IMR-90 (cell line): ENCODE data around the gene RNF217. TPM values are rescaled to one million over a fixed set of nuclear protein-coding genes. Genes with fewer than 3 reads are reported as not detected.

Source experiments
- ATAC-seq: fragments of 200-7000 bp; cut with Tn5 transposase; 2 replicates; pipeline ENCODE4 v1.9.1; 2020; ENCODE audit warnings: low read depth, mild to moderate bottlenecking, moderate library complexity
- BruUV-seq: library from RNA; stranded (reverse); fragments of 400-500 nt; replicated peaks from 2 replicates; lab custom pipeline; 2021; lab: Mats Ljungman, UMichigan
- CTCF ChIA-PET: fragments of 300-600 bp; formaldehyde crosslinking; extraction: SDS; loops from one replicate; lab custom pipeline; 2021; ENCODE audit warnings: antibody characterized with exemption; lab: Yijun Ruan, JAX
- POLR2A ChIA-PET: fragments of 300-600 bp; sonication (Branson Sonifier 250); formaldehyde crosslinking; loops from one replicate; lab custom pipeline; 2022; ENCODE audit warnings: antibody characterized with exemption; ENCODE audit not compliant: unreplicated experiment; lab: Charles Lee
- DNase-seq: peaks from one replicate; pipeline ENCODE4 v3.0.0; 2013
- H2AFZ ChIP-seq: replicated peaks from 2 replicates; pipeline ENCODE3; 2013; ENCODE audit warnings: low read length, mild to moderate bottlenecking; ENCODE audit not compliant: poor library complexity
- H2AK5ac ChIP-seq: 2 replicates; pipeline ENCODE4 v1.6.1; 2013; ENCODE audit warnings: low read depth, low read length, inconsistent platforms
- H2AK9ac ChIP-seq: replicated peaks from 2 replicates; pipeline ENCODE3; 2013; ENCODE audit warnings: mild to moderate bottlenecking, low read depth, low read length, moderate library complexity; ENCODE audit not compliant: poor library complexity
- H2BK120ac ChIP-seq: 2 replicates; pipeline ENCODE4 v1.6.1; 2013; ENCODE audit warnings: low read depth, low read length, inconsistent platforms
- H2BK15ac ChIP-seq: 3 replicates; pipeline ENCODE4 v1.6.1; 2013; ENCODE audit warnings: low read depth, low read length, inconsistent platforms
- H2BK20ac ChIP-seq: 2 replicates; pipeline ENCODE4 v1.6.1; 2013; ENCODE audit warnings: low read depth, mild to moderate bottlenecking, inconsistent platforms, low read length, moderate library complexity
- H2BK5ac ChIP-seq: 2 replicates; pipeline ENCODE4 v1.6.1; 2013; ENCODE audit warnings: mild to moderate bottlenecking, low read depth, low read length, inconsistent platforms; ENCODE audit not compliant: poor library complexity, severe bottlenecking
- H3K14ac ChIP-seq: replicated peaks from 2 replicates; pipeline ENCODE4 v1.6.1; 2013; ENCODE audit warnings: low read depth, low read length, inconsistent platforms
- H3K18ac ChIP-seq: 2 replicates; pipeline ENCODE4 v1.6.1; 2013; ENCODE audit warnings: low read depth, low read length, control low read depth
- H3K23ac ChIP-seq: 2 replicates; pipeline ENCODE4 v1.6.1; 2013; ENCODE audit warnings: low read depth, low read length, inconsistent platforms
- H3K27ac ChIP-seq: 2 replicates; pipeline ENCODE4 v1.5.1; 2013; ENCODE audit warnings: mild to moderate bottlenecking, control low read depth, low read length; ENCODE audit not compliant: insufficient read depth
- H3K27me3 ChIP-seq: 2 replicates; pipeline ENCODE4 v1.6.1; 2013; ENCODE audit warnings: low read length; ENCODE audit not compliant: control insufficient read depth, insufficient read depth
- H3K36me3 ChIP-seq: 2 replicates; pipeline ENCODE4 v1.6.1; 2013; ENCODE audit warnings: low read length, mixed read lengths; ENCODE audit not compliant: control insufficient read depth, insufficient read depth
- H3K4ac ChIP-seq: 2 replicates; pipeline ENCODE4 v1.6.1; 2013; ENCODE audit warnings: low read depth, low read length, inconsistent platforms
- H3K4me1 ChIP-seq: 2 replicates; pipeline ENCODE4 v1.6.1; 2013; ENCODE audit warnings: low read length, mixed read lengths; ENCODE audit not compliant: control insufficient read depth, insufficient read depth
- H3K4me2 ChIP-seq: 2 replicates; pipeline ENCODE4 v1.6.1; 2013; ENCODE audit warnings: low read depth, mild to moderate bottlenecking, control low read depth, low read length, moderate library complexity
- H3K4me3 ChIP-seq: 2 replicates; pipeline ENCODE4 v1.5.1; 2013; ENCODE audit warnings: low read depth, mild to moderate bottlenecking, control low read depth, low read length, moderate library complexity; ENCODE audit not compliant: insufficient read depth
- H3K56ac ChIP-seq: 2 replicates; pipeline ENCODE4 v1.6.1; 2013; ENCODE audit warnings: low read length, inconsistent platforms; ENCODE audit not compliant: insufficient read depth; ENCODE audit errors: extremely low read depth
- H3K79me1 ChIP-seq, 2 experiments: 2 replicates each; pipeline ENCODE4 v1.6.1; 2013; ENCODE audit warnings: low read length in 2 of 2, inconsistent platforms in 1 of 2, low read depth in 1 of 2
- H3K9ac ChIP-seq: 2 replicates; pipeline ENCODE4 v1.6.1; 2013; ENCODE audit warnings: low read depth, low read length, control low read depth
- H3K9me1 ChIP-seq: 2 replicates; pipeline ENCODE4 v1.6.1; 2013; ENCODE audit warnings: low read length, inconsistent platforms; ENCODE audit not compliant: insufficient read depth
- H3K9me3 ChIP-seq: 2 replicates; pipeline ENCODE4 v1.6.1; 2013; ENCODE audit warnings: low read length; ENCODE audit not compliant: control insufficient read depth, insufficient read depth
- H4K20me1 ChIP-seq: 2 replicates; pipeline ENCODE4 v1.6.1; 2013; ENCODE audit warnings: low read length, inconsistent platforms; ENCODE audit not compliant: insufficient read depth
- H4K5ac ChIP-seq: 2 replicates; pipeline ENCODE4 v1.6.1; 2013; ENCODE audit warnings: mild to moderate bottlenecking, low read depth, low read length, control low read depth
- H4K8ac ChIP-seq, 2 experiments: 2 replicates each; pipeline ENCODE4 v1.6.1; 2013; ENCODE audit warnings: low read depth in 2 of 2, low read length in 2 of 2, control low read depth in 1 of 2, inconsistent platforms in 1 of 2
- H4K91ac ChIP-seq: 2 replicates; pipeline ENCODE4 v1.6.1; 2013; ENCODE audit warnings: low read depth, low read length, inconsistent platforms; ENCODE audit not compliant: insufficient read depth
- BHLHE40 ChIP-seq: fragments of 150-350 bp; IDR thresholded peaks from 2 replicates; pipeline ENCODE4 v1.6.1; 2016; ENCODE audit warnings: mild to moderate bottlenecking, low read depth, low read length
- CEBPB ChIP-seq: IDR thresholded peaks from 2 replicates; pipeline ENCODE4 v1.6.1; 2012; ENCODE audit warnings: low read depth, low read length, improper control_type of control experiment
- CHD1 ChIP-seq: IDR thresholded peaks from 2 replicates; pipeline ENCODE4 v1.6.1; 2012; ENCODE audit warnings: low read depth, low read length, improper control_type of control experiment
- FOS ChIP-seq: fragments of 150-350 bp; IDR thresholded peaks from 2 replicates; pipeline ENCODE4 v1.6.1; 2016; ENCODE audit warnings: low read depth, low read length
- MAFK ChIP-seq: IDR thresholded peaks from 2 replicates; pipeline ENCODE4 v1.6.1; 2012; ENCODE audit warnings: low read depth, low read length, improper control_type of control experiment
- NFE2L2 ChIP-seq: fragments of 150-350 bp; IDR thresholded peaks from 2 replicates; pipeline ENCODE4 v1.6.1; 2016; ENCODE audit warnings: low read depth, mild to moderate bottlenecking, low read length
- SMC3 ChIP-seq: fragments of 150-350 bp; IDR thresholded peaks from 2 replicates; pipeline ENCODE4 v1.6.1; 2016; ENCODE audit warnings: low read depth, mild to moderate bottlenecking, antibody characterized with exemption, low read length, moderate library complexity
- WGBS, 2 experiments: methylation state at CpG; one replicate each; pipeline versions ENCODE4 v1.1.5 to v1.1.7; 2013; ENCODE audit warnings: missing lambda C conversion rate in 2 of 2; ENCODE audit not compliant: insufficient read length in 1 of 2; ENCODE audit errors: extremely low coverage in 2 of 2; 5-methylcytosine and 5-hydroxymethylcytosine counted together
- dilution Hi-C: fragments of 300-500 bp; cut with HindIII; formaldehyde crosslinking; loops from one replicate; pipeline ENCODE4 v1.14.3; 2018; ENCODE audit warnings: low sequenced_read_pairs; ENCODE audit not compliant: unreplicated experiment
- in situ Hi-C: fragments of 300-500 bp; cut with MboI; formaldehyde crosslinking; loops from 3 replicates; pipeline ENCODE4 v1.14.3; 2019; ENCODE audit warnings: low sequenced_read_pairs, inconsistent platforms, mixed read lengths
- intact Hi-C: fragments of 100-400 bp; cut with micrococcal nuclease; formaldehyde crosslinking; loops from 2 replicates; pipeline ENCODE4 v1.10.0; 2022
- polyA plus RNA-seq, 3 experiments: library from polyadenylated mRNA; depleted of rRNA; stranded (reverse); fragments of >200 nt; gene quantifications; 2 replicates each; pipeline ENCODE4 v1.2.3, GENCODE V29; 2012; ENCODE audit warnings: low replicate concordance in 1 of 3
- total RNA-seq: library from RNA; depleted of rRNA; stranded (reverse); fragments of >200 nt; gene quantifications from 2 replicates; pipeline ENCODE4 v1.2.3, GENCODE V29; 2012
- TF ChIP-seq, protein P1 (sequence below): conservative IDR thresholded peaks from 2 replicates; pipeline ENCODE4 v1.5.1; 2012; ENCODE audit warnings: mild to moderate bottlenecking, low read depth, low read length, improper control_type of control experiment

Gene RNF217
- total and polyA plus RNA-seq, 2 of the 4 experiments (the other 2 are of a cell fraction): 11.7 to 20.4 TPM

DNA sequence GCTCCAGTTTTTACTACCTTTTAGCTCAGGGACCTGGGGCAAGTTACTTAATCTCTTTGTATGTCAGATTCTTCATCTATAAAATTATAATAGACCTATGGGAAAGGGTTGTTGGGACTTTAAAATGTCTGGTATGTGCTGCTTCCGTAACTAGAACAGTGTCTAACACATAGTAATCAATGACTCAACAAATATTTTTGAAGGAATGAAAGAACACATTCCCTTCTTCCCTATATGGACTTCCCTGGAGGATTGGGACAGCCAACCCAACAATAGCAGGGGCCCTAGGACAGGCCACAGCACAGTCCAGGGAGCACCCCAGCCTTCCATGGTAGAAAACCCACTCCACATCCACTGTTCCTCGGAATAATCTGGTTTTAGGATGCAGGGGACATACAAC lies 140.7 kb downstream of the RNF217 start:
- TF ChIP-seq CHD1 (no peak), CEBPB (peak; percentile 60; the same call in 1 of the 2 replicates), SMC3 (no peak), NFE2L2 (peak; percentile 92), FOS (peak; percentile 77), BHLHE40 (0 out of 2 replicates have a peak, but pooled peaks have one; percentile 8), MAFK (peak; percentile 50; the same call in 1 of the 2 replicates)
- TF ChIP-seq, protein P1, sequence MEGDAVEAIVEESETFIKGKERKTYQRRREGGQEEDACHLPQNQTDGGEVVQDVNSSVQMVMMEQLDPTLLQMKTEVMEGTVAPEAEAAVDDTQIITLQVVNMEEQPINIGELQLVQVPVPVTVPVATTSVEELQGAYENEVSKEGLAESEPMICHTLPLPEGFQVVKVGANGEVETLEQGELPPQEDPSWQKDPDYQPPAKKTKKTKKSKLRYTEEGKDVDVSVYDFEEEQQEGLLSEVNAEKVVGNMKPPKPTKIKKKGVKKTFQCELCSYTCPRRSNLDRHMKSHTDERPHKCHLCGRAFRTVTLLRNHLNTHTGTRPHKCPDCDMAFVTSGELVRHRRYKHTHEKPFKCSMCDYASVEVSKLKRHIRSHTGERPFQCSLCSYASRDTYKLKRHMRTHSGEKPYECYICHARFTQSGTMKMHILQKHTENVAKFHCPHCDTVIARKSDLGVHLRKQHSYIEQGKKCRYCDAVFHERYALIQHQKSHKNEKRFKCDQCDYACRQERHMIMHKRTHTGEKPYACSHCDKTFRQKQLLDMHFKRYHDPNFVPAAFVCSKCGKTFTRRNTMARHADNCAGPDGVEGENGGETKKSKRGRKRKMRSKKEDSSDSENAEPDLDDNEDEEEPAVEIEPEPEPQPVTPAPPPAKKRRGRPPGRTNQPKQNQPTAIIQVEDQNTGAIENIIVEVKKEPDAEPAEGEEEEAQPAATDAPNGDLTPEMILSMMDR: no peak
- dilution Hi-C loops: no loop called here
- H4K5ac ChIP-seq: peak overlapping the region; percentile 98
- ATAC-seq (peak; percentile 84), DNase-seq (peak; percentile 94)
- H3K79me1 ChIP-seq: peaks cover 0 to 9% of the 10 kb centered on the region in 2 experiments; a peak in 2 of 4 replicates
- peak overlapping the region; percentile 45; the same call in 2 of the 3 replicates for H2BK15ac ChIP-seq
- CTCF ChIA-PET: no interaction called here
- H3K9me1 ChIP-seq: peaks cover 6% of the 10 kb centered on the region
- POLR2A ChIA-PET: no interaction called here
- no peak overlapping the region for H3K4me3 ChIP-seq
- H3K27me3 ChIP-seq: no peaks in the 10 kb centered on the region
- H3K4me2 ChIP-seq: peak overlapping the region; percentile 48
- H2BK120ac ChIP-seq: peak overlapping the region; percentile 100
- H3K9me3 ChIP-seq: no peaks in the 10 kb centered on the region
- H2BK5ac ChIP-seq: peak overlapping the region; percentile 100
- peak overlapping the region; percentile 96 for H3K56ac ChIP-seq
- peak overlapping the region; percentile 26; the same call in 1 of the 2 replicates for H2AK5ac ChIP-seq
- H3K36me3 ChIP-seq: no peaks in the 10 kb centered on the region
- H2BK20ac ChIP-seq: peak overlapping the region; percentile 100
- H4K20me1 ChIP-seq: no peaks in the 10 kb centered on the region
- in situ Hi-C loops: loop anchor here (25.0 kb wide), 1 partner anchor 141 kb away; the partner anchor contains the start of gene RNF217
- H3K18ac ChIP-seq: peak overlapping the region; percentile 100
- peak overlapping the region; percentile 99 for H3K23ac ChIP-seq
- no CpG with 5 or more reads among the region's 2 CpGs for WGBS, 2 experiments
- H3K4me1 ChIP-seq: peaks cover 26% of the 10 kb centered on the region
- peak overlapping the region; percentile 72 for H2AFZ ChIP-seq
- peak overlapping the region; percentile 75 to 97 for H4K8ac ChIP-seq
- peak overlapping the region; percentile 99 for H3K4ac ChIP-seq
- BruUV-seq: no TSS peak
- peak overlapping the region; percentile 56 for H3K9ac ChIP-seq
- peak overlapping the region; percentile 89 for H3K27ac ChIP-seq
- peak overlapping the region; percentile 87 for H2AK9ac ChIP-seq
- intact Hi-C loops: loop anchor here (5.0 kb wide), 1 partner anchor 199 kb away; the partner anchor contains the start of gene HDDC2
- peak overlapping the region; percentile 99 for H3K14ac ChIP-seq
- H4K91ac ChIP-seq: peak overlapping the region; percentile 99
